ENCODE data around the gene PGAM5.

The PGAM5 gene

GRCh38 chr12:132674561-132674960, 36.1 kb upstream of the PGAM5 start:
- TF ChIP-seq EZH2phosphoT487 (IDR thresholded peaks at IDR 0.05; ENCODE audit: borderline replicate concordance, low read length): no peak
- no peak for TF ChIP-seq CTCF (IDR thresholded peaks at IDR 0.05; ENCODE audit: low read depth, low read length, poor library complexity, severe bottlenecking)
- H4K20me1 ChIP-seq (ENCODE audit: control insufficient read depth, insufficient read depth, low read depth, low read length): peaks cover 3% of the 10 kb centered on the region; the same call in 1 of the 2 replicates

GRCh38 chr12:132675757-132676432, 34.7 kb upstream of the PGAM5 start:
- no peaks in the 10 kb centered on the region for H3K4me1 ChIP-seq (ENCODE audit: control insufficient read depth, low read length)
- peaks cover 92% of the 10 kb centered on the region for H3K36me3 ChIP-seq (ENCODE audit: control insufficient read depth, low read length)
- TF ChIP-seq EZH2phosphoT487 (IDR thresholded peaks at IDR 0.05; ENCODE audit: borderline replicate concordance, low read length): no peak
- TF ChIP-seq CTCF (IDR thresholded peaks at IDR 0.05; ENCODE audit: low read depth, low read length, poor library complexity, severe bottlenecking): no peak
- peaks cover 3% of the 10 kb centered on the region for H4K20me1 ChIP-seq (ENCODE audit: control insufficient read depth, insufficient read depth, low read depth, low read length)
- no peaks in the 10 kb centered on the region for H3K9me3 ChIP-seq (ENCODE audit: control insufficient read depth, insufficient read depth, low read length)
- no peaks in the 10 kb centered on the region for H3F3A ChIP-seq (ENCODE audit: control insufficient read depth, insufficient read depth)
- H3K9me2 ChIP-seq (replicated peaks; ENCODE audit: control insufficient read depth, low read length): no peaks in the 10 kb centered on the region
- H3K27ac ChIP-seq (ENCODE audit: low read depth, low read length): no peak overlapping the region
- H3K79me2 ChIP-seq (ENCODE audit: control insufficient read depth, low read length): peaks cover 35% of the 10 kb centered on the region
- no peaks in the 10 kb centered on the region for H3K27me3 ChIP-seq (ENCODE audit: control insufficient read depth, low read length)
- H3K4me3 ChIP-seq (ENCODE audit: low read length): no peak overlapping the region
- no peak overlapping the region for H3K4me2 ChIP-seq (ENCODE audit: low read length)

More at GRCh38 chr12:132674561-132674960, 36.1 kb upstream of the PGAM5 start:
- peaks cover 21% of the 10 kb centered on the region for H3K79me2 ChIP-seq (ENCODE audit: control insufficient read depth, low read length)
- H3K4me2 ChIP-seq (ENCODE audit: low read length): no peak overlapping the region
- no peaks in the 10 kb centered on the region for H3K9me3 ChIP-seq (ENCODE audit: control insufficient read depth, insufficient read depth, low read length)
- no peak overlapping the region for H3K4me3 ChIP-seq (ENCODE audit: low read length)
- H3K27me3 ChIP-seq (ENCODE audit: control insufficient read depth, low read length): no peaks in the 10 kb centered on the region
- no peaks in the 10 kb centered on the region for H3F3A ChIP-seq (ENCODE audit: control insufficient read depth, insufficient read depth)
- H3K9me2 ChIP-seq (replicated peaks; ENCODE audit: control insufficient read depth, low read length): no peaks in the 10 kb centered on the region
- H3K4me1 ChIP-seq (ENCODE audit: control insufficient read depth, low read length): no peaks in the 10 kb centered on the region
- peaks cover 88% of the 10 kb centered on the region for H3K36me3 ChIP-seq (ENCODE audit: control insufficient read depth, low read length)
- no peak overlapping the region for H3K27ac ChIP-seq (ENCODE audit: low read depth, low read length)

- TF ChIP-seq EZH2phosphoT487 (IDR thresholded peaks at IDR 0.05; ENCODE audit: borderline replicate concordance, low read length) (no peak), CTCF (IDR thresholded peaks at IDR 0.05; ENCODE audit: low read depth, low read length, poor library complexity, severe bottlenecking) (no peak)
Observed at GRCh38 chr12:132677492-132677891, 33.1 kb upstream of the PGAM5 start.

More at GRCh38 chr12:132677492-132677891, 33.1 kb upstream of the PGAM5 start:
- Histone ChIP-seq H4K20me1 (ENCODE audit: control insufficient read depth, insufficient read depth, low read depth, low read length) (peaks cover 3% of the 10 kb centered on the region), H3K27me3 (ENCODE audit: control insufficient read depth, low read length) (no peaks in the 10 kb centered on the region), H3F3A (ENCODE audit: control insufficient read depth, insufficient read depth) (no peaks in the 10 kb centered on the region), H3K36me3 (ENCODE audit: control insufficient read depth, low read length) (peaks cover 88% of the 10 kb centered on the region), H3K9me3 (ENCODE audit: control insufficient read depth, insufficient read depth, low read length) (no peaks in the 10 kb centered on the region), H3K9me2 (replicated peaks; ENCODE audit: control insufficient read depth, low read length) (no peaks in the 10 kb centered on the region), H3K4me1 (ENCODE audit: control insufficient read depth, low read length) (no peaks in the 10 kb centered on the region), H3K4me3 (ENCODE audit: low read length) (no peak overlapping the region), H3K27ac (ENCODE audit: low read depth, low read length) (no peak overlapping the region), H3K4me2 (ENCODE audit: low read length) (no peak overlapping the region), H3K79me2 (ENCODE audit: control insufficient read depth, low read length) (peaks cover 51% of the 10 kb centered on the region)

Data from DOHH2 (cell line).